Activated T-cell treated with anti-CD3 and anti-CD28 coated beads, Interleukin-2, amount 50 U/mL, for 72 hours (primary cell): ENCODE data around the gene NDUFS6. TPM values are rescaled to one million over a fixed set of nuclear protein-coding genes. Genes with fewer than 3 reads are reported as not detected.
"Not testable (repeated sequence)": the region's sequence is repeated elsewhere in the genome, so short reads cannot be mapped to it uniquely, and the experiment has no call there.

Experiments used
- ATAC-seq, 2 donors: fragments of 150-1000 bp; cut with Tn5 transposase; replicated peaks in 1 of 2; 2 replicates each; pipeline ENCODE4 v1.10.0; 2021; ENCODE audit warnings: moderate library complexity in 2 of 2, mild to moderate bottlenecking in 1 of 2
- DNase-seq, 2 donors: peaks; one replicate each; pipeline ENCODE4 v3.0.0; 2021 to 2022; ENCODE audit warnings: mixed read lengths in 1 of 2
- H3K27ac Mint-ChIP-seq: one replicate; pipeline ENCODE4 v1.8.0; 2022; ENCODE audit warnings: mild to moderate bottlenecking, moderate library complexity, mixed read lengths
- H3K27me3 Mint-ChIP-seq: one replicate; pipeline ENCODE4 v1.8.0; 2022; ENCODE audit warnings: low read depth, mixed read lengths
- H3K36me3 Mint-ChIP-seq, 2 donors: one replicate each; pipeline ENCODE4 v1.8.0; 2022; ENCODE audit warnings: mixed read lengths in 2 of 2, mild to moderate bottlenecking in 1 of 2; ENCODE audit not compliant: insufficient read depth in 2 of 2
- H3K4me1 Mint-ChIP-seq: one replicate; pipeline ENCODE4 v1.8.0; 2022; ENCODE audit warnings: low read depth, mixed read lengths
- H3K4me3 Mint-ChIP-seq, 2 donors: one replicate each; pipeline ENCODE4 v1.8.0; 2022; ENCODE audit warnings: mild to moderate bottlenecking in 2 of 2, mixed read lengths in 2 of 2, moderate library complexity in 2 of 2
- H3K9me3 Mint-ChIP-seq, 2 donors: one replicate each; pipeline ENCODE4 v1.8.0; 2022; ENCODE audit warnings: mixed read lengths in 2 of 2
- total RNA-seq, 2 donors: library from RNA; stranded (reverse); gene quantifications; one replicate each; pipeline ENCODE4 v1.2.3, GENCODE V29; 2022

The NDUFS6 gene
- total RNA-seq, 2 donors from 2014 or later: 21.9 to 22.3 TPM

GRCh38 chr5:1833264-1834021 is 32.2 kb downstream of the NDUFS6 start:
- H3K27ac Mint-ChIP-seq: no peak overlapping the region
- H3K4me1 Mint-ChIP-seq: no peaks in the 10 kb centered on the region

DNA sequence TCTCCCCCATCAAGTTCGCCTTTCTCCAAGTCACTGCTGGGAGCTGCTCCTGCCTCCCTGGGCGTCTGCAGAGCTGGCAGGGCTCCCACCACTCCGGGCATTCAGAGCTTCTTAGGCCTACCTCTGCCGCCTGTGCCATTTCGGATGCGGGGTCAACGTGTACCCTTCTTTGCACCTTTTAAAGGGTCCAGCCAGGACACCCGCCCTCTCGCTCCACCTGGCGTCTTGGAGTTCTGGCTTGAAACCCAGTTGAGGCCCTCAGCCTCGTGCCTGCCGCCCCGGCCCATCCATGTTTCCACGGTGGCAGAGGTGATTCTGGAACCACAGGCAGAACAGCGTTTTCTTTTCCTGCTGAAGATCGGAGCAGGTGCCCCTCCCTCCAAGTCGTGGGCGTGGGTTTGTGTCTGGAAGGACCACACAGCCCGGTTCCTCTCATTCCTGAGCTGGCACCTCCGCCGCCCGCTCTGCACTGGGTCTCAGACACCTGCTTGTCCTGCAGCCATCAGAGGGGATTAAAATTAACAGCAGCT is 32.9 kb downstream of the NDUFS6 start:
- Mint-ChIP-seq H3K27ac (no peak overlapping the region), H3K4me1 (no peaks in the 10 kb centered on the region), H3K9me3 (no peaks in the 10 kb centered on the region), H3K27me3 (peaks cover 12% of the 10 kb centered on the region), H3K36me3 (no peaks in the 10 kb centered on the region), H3K4me3 (no peak overlapping the region)
- no peak for DNase-seq
- ATAC-seq: no peak

More at GRCh38 chr5:1833264-1834021, 32.2 kb downstream of the NDUFS6 start:
- Mint-ChIP-seq H3K27me3 (peaks cover 12% of the 10 kb centered on the region), H3K9me3 (no peaks in the 10 kb centered on the region), H3K36me3 (no peaks in the 10 kb centered on the region), H3K4me3 (no peak overlapping the region)
- ATAC-seq (no peak), DNase-seq (no peak)

- H3K4me1 Mint-ChIP-seq: no peaks in the 10 kb centered on the region
- no peak overlapping the region for H3K27ac Mint-ChIP-seq
- no peaks in the 10 kb centered on the region for H3K9me3 Mint-ChIP-seq
- no peak for DNase-seq
- no peak for ATAC-seq
- H3K27me3 Mint-ChIP-seq: peaks cover 12% of the 10 kb centered on the region
- no peak overlapping the region for H3K4me3 Mint-ChIP-seq
- no peaks in the 10 kb centered on the region for H3K36me3 Mint-ChIP-seq
Measured at GRCh38 chr5:1834721-1835429, 33.7 kb downstream of the NDUFS6 start.

GRCh38 chr5:1835431-1835830 is 34.2 kb downstream of the NDUFS6 start:
- Mint-ChIP-seq H3K27me3 (peaks cover 12% of the 10 kb centered on the region), H3K4me1 (no peaks in the 10 kb centered on the region), H3K4me3 (no peak overlapping the region), H3K27ac (no peak overlapping the region), H3K36me3 (no peaks in the 10 kb centered on the region), H3K9me3 (no peaks in the 10 kb centered on the region)
- ATAC-seq (no peak), DNase-seq (no peak)

DNA sequence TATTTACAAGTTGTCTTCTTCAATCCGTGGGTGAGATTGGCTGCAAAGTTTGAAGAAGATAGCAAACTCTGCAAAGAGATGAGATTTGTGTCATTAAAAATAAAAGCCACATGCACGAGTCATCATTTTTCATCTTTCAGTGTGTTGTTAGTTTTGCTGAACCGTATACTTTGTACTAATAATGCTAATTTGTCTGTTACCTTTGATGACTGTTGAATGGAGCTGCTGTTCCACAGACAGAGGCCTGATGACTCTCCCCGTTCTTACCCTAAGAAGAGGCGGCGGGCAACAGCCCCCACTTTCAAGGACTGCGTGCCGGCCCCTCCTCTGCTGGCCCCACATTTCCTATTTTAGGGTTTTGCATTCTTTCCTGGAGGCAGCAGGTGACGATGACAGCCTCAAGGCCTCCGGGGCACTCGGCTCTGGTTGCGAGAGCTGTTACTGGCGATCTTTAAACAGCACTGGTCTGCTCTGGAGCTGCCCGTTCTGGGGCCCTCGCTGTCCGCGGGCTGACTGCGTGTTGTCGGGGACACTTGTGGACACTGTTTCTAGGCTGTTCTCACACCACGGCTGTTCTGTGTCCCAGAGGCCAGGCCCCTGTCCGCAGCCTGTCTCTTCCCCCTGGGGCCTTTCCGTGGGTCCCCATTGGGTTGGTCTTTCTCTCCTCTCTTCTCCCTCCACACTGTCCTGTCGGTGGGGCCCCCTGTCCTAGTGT is 35.1 kb downstream of the NDUFS6 start:
- peaks cover 12% of the 10 kb centered on the region for H3K27me3 Mint-ChIP-seq
- H3K27ac Mint-ChIP-seq: no peak overlapping the region
- no peaks in the 10 kb centered on the region for H3K9me3 Mint-ChIP-seq
- DNase-seq: no peak
- ATAC-seq: no peak
- no peaks in the 10 kb centered on the region for H3K4me1 Mint-ChIP-seq
- H3K36me3 Mint-ChIP-seq: no peaks in the 10 kb centered on the region
- no peak overlapping the region for H3K4me3 Mint-ChIP-seq

DNA sequence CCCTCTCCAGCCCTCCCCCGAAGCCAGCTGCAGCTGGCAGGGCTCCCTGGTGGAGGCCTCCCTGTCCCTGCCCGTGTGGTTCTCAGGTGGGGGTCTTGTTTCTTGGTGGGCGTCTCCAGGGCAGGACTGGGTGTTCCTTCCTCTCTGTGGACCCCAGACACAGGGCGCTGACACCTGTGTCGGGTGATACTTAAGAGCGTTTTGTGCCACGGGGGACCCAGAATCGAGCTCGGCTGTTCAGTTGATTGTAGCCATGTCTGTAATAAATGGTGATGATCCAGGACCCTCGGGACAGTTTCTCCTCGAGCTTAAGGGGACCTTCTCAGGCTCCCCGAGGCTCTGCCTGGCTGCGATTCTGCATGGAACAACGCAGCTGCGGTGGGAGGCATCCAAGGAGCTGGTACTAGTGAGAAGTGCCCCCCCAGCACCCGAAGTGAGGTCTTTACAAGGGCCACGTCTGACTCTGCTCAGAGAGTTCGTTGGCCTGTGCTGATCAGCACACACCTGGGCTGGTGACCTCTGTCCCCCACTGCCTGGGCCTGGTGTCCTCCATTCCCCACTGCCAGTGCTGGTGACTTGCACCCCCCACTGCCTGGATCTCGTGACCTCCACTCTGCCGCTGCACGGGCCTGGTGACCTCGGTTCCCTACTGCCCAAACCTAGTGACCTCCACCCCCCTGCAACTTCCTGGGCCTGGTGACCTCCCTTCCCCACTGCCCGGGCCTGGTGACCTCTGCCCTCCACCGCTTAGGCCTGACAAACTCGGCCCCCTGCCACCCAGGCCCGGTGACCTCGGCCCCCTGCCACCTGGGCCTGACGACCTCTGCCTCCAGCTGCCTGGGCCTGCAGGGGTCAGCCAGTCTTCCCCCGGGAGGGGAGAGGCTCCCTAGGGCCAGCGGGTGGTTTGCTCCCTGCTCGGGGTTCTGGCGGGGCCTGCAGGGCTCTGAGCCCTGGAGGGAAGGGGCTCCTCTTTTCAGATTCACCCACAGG is 36.0 kb downstream of the NDUFS6 start:
- Mint-ChIP-seq H3K27me3 (peaks cover 12% of the 10 kb centered on the region), H3K4me1 (no peaks in the 10 kb centered on the region), H3K4me3 (no peak overlapping the region), H3K27ac (no peak overlapping the region), H3K36me3 (no peaks in the 10 kb centered on the region), H3K9me3 (no peaks in the 10 kb centered on the region)
- DNase-seq: no peak
- ATAC-seq: no peak

DNA sequence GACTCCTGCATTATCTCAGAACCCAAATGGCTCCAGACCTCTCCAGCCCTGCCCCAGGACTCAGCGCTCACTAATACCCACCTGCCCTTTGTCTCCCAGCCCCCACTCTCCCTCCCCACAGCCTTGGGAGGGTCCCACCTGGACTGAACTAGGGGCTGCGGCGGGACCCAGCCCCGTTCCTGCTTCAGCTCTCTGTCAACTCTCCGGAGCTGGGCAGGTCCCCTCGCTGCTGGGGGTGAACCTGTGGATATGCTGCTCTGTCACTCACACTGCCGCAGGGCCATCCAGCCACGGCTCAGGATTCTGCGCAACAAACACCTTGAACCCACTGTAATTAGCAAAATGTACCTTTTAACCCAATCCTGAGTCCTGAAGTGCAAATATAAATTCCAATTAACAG is 36.8 kb downstream of the NDUFS6 start:
- Mint-ChIP-seq H3K4me1 (no peaks in the 10 kb centered on the region), H3K27ac (no peak overlapping the region), H3K9me3 (no peaks in the 10 kb centered on the region), H3K4me3 (no peak overlapping the region), H3K36me3 (no peaks in the 10 kb centered on the region), H3K27me3 (peaks cover 12% of the 10 kb centered on the region)
- DNase-seq (no peak), ATAC-seq (no peak)

GRCh38 chr5:1840071-1840547 is 38.9 kb downstream of the NDUFS6 start:
- no peaks in the 10 kb centered on the region for H3K4me1 Mint-ChIP-seq
- H3K27me3 Mint-ChIP-seq: peaks cover 2% of the 10 kb centered on the region
- DNase-seq (no peak), ATAC-seq (no peak)
- no peak overlapping the region for H3K27ac Mint-ChIP-seq
- no peak overlapping the region for H3K4me3 Mint-ChIP-seq
- no peaks in the 10 kb centered on the region for H3K9me3 Mint-ChIP-seq
- no peaks in the 10 kb centered on the region for H3K36me3 Mint-ChIP-seq

- DNase-seq: no peak
- Mint-ChIP-seq H3K27me3 (no peaks in the 10 kb centered on the region), H3K4me1 (no peaks in the 10 kb centered on the region), H3K36me3 (no peaks in the 10 kb centered on the region), H3K9me3 (no peaks in the 10 kb centered on the region), H3K4me3 (no peak overlapping the region), H3K27ac (no peak overlapping the region)
- no peak for ATAC-seq
Measured at GRCh38 chr5:1840741-1841521, 39.7 kb downstream of the NDUFS6 start.

GRCh38 chr5:1842004-1842819 is 41.0 kb downstream of the NDUFS6 start:
- no peak for ATAC-seq
- Mint-ChIP-seq H3K27me3 (peaks cover 2% of the 10 kb centered on the region), H3K4me3 (no peak overlapping the region), H3K9me3 (no peaks in the 10 kb centered on the region), H3K4me1 (no peaks in the 10 kb centered on the region), H3K36me3 (no peaks in the 10 kb centered on the region), H3K27ac (no peak overlapping the region)
- no peak for DNase-seq

DNA sequence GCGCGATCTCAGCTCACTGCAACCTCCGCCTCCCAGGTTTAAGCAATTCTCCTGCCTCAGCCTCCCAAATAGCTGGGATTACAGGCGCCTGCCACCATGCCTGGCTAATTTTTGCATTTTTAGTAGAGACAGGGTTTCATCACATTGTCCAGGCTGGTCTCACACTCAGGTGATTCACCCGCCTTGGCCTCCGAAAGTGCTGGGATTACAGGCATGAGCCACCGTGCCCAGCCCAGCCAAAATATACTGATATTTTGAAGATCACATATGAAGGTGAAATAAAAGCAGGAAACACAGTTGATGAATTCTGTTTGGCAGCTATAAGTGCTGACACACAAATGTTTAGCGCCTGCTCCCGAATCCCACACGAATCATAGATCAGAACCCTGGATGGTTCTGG is 42.6 kb downstream of the NDUFS6 start:
- not testable (repeated sequence) for ATAC-seq, H3K27ac Mint-ChIP-seq, H3K36me3 Mint-ChIP-seq, DNase-seq, H3K4me3 Mint-ChIP-seq, H3K9me3 Mint-ChIP-seq, H3K4me1 Mint-ChIP-seq
- H3K27me3 Mint-ChIP-seq: peaks cover 11% of the 10 kb centered on the region
